Measurements from ENCODE around the gene NPW. TPM values are rescaled to one million over a fixed set of nuclear protein-coding genes. Genes with fewer than 3 reads are reported as not detected.
"Not testable (repeated sequence)": the region's sequence is repeated elsewhere in the genome, so short reads cannot be mapped to it uniquely, and the experiment has no call there.

The NPW gene
- total RNA-seq, 1 donor, result not detected

- H3K4me3 ChIP-seq (ENCODE audit: low read length), result no peak overlapping the region
- peaks cover 7% of the 10 kb centered on the region for H3K27me3 ChIP-seq (ENCODE audit: insufficient read depth, low read length)
- peaks cover 6% of the 10 kb centered on the region for H3K4me1 ChIP-seq (ENCODE audit: insufficient read depth, low read length)
- no peaks in the 10 kb centered on the region for H3K9me3 ChIP-seq (ENCODE audit: low read depth, low read length)
Observed at GRCh38 chr16:2032285-2033056, 12.9 kb downstream of the NPW start.

- no peaks in the 10 kb centered on the region for H3K9me3 ChIP-seq (ENCODE audit: low read depth, low read length)
- no peaks in the 10 kb centered on the region for H3K27me3 ChIP-seq (ENCODE audit: insufficient read depth, low read length)
- H3K4me3 ChIP-seq (ENCODE audit: low read length), result no peak overlapping the region
- peaks cover 4% of the 10 kb centered on the region for H3K4me1 ChIP-seq (ENCODE audit: insufficient read depth, low read length)
Observed at GRCh38 chr16:2033057-2033908, 13.7 kb downstream of the NPW start.

- not testable (repeated sequence) for H3K4me3 ChIP-seq (ENCODE audit: low read length); H3K27me3 ChIP-seq (ENCODE audit: insufficient read depth, low read length); H3K9me3 ChIP-seq (ENCODE audit: low read depth, low read length); H3K4me1 ChIP-seq (ENCODE audit: insufficient read depth, low read length)
Observed at GRCh38 chr16:2033909-2034695, 14.5 kb downstream of the NPW start.

- Histone ChIP-seq H3K9me3 (ENCODE audit: low read depth, low read length) (no peaks in the 10 kb centered on the region), H3K27me3 (ENCODE audit: insufficient read depth, low read length) (no peaks in the 10 kb centered on the region), H3K4me1 (ENCODE audit: insufficient read depth, low read length) (peaks cover 4% of the 10 kb centered on the region), H3K4me3 (ENCODE audit: low read length) (no peak overlapping the region)
Observed at GRCh38 chr16:2034696-2035430, 15.3 kb downstream of the NPW start.

- H3K9me3 ChIP-seq (ENCODE audit: low read depth, low read length), result no peaks in the 10 kb centered on the region
- no peak overlapping the region for H3K4me3 ChIP-seq (ENCODE audit: low read length)
- no peaks in the 10 kb centered on the region for H3K27me3 ChIP-seq (ENCODE audit: insufficient read depth, low read length)
- H3K4me1 ChIP-seq (ENCODE audit: insufficient read depth, low read length), result peaks cover 4% of the 10 kb centered on the region
Observed at GRCh38 chr16:2035431-2036199, 16.0 kb downstream of the NPW start.

- Histone ChIP-seq H3K27me3 (ENCODE audit: insufficient read depth, low read length) (no peaks in the 10 kb centered on the region), H3K4me1 (ENCODE audit: insufficient read depth, low read length) (peaks cover 4% of the 10 kb centered on the region), H3K9me3 (ENCODE audit: low read depth, low read length) (no peaks in the 10 kb centered on the region), H3K4me3 (ENCODE audit: low read length) (no peak overlapping the region)
Observed at GRCh38 chr16:2036200-2036966, 16.8 kb downstream of the NPW start.

GRCh38 chr16:2037115-2037514 lies 17.5 kb downstream of the NPW start:
- peaks cover 4% of the 10 kb centered on the region for H3K4me1 ChIP-seq (ENCODE audit: insufficient read depth, low read length)
- no peak overlapping the region for H3K4me3 ChIP-seq (ENCODE audit: low read length)
- H3K27me3 ChIP-seq (ENCODE audit: insufficient read depth, low read length), result no peaks in the 10 kb centered on the region
- no peaks in the 10 kb centered on the region for H3K9me3 ChIP-seq (ENCODE audit: low read depth, low read length)

GRCh38 chr16:2037647-2038381 lies 18.2 kb downstream of the NPW start:
- Histone ChIP-seq H3K27me3 (ENCODE audit: insufficient read depth, low read length) (no peaks in the 10 kb centered on the region), H3K4me3 (ENCODE audit: low read length) (no peak overlapping the region), H3K9me3 (ENCODE audit: low read depth, low read length) (no peaks in the 10 kb centered on the region), H3K4me1 (ENCODE audit: insufficient read depth, low read length) (peaks cover 4% of the 10 kb centered on the region)

- Histone ChIP-seq H3K4me3 (ENCODE audit: low read length) (no peak overlapping the region), H3K4me1 (ENCODE audit: insufficient read depth, low read length) (peaks cover 4% of the 10 kb centered on the region), H3K9me3 (ENCODE audit: low read depth, low read length) (no peaks in the 10 kb centered on the region), H3K27me3 (ENCODE audit: insufficient read depth, low read length) (no peaks in the 10 kb centered on the region)
Observed at GRCh38 chr16:2038382-2039231, 19.0 kb downstream of the NPW start.

GRCh38 chr16:2039274-2040031 lies 19.9 kb downstream of the NPW start:
- no peak overlapping the region for H3K4me3 ChIP-seq (ENCODE audit: low read length)
- no peaks in the 10 kb centered on the region for H3K9me3 ChIP-seq (ENCODE audit: low read depth, low read length)
- H3K27me3 ChIP-seq (ENCODE audit: insufficient read depth, low read length), result no peaks in the 10 kb centered on the region
- H3K4me1 ChIP-seq (ENCODE audit: insufficient read depth, low read length), result no peaks in the 10 kb centered on the region

GRCh38 chr16:2040041-2040786 lies 20.6 kb downstream of the NPW start:
- no peaks in the 10 kb centered on the region for H3K27me3 ChIP-seq (ENCODE audit: insufficient read depth, low read length)
- H3K4me3 ChIP-seq (ENCODE audit: low read length), result no peak overlapping the region
- H3K4me1 ChIP-seq (ENCODE audit: insufficient read depth, low read length), result no peaks in the 10 kb centered on the region
- no peaks in the 10 kb centered on the region for H3K9me3 ChIP-seq (ENCODE audit: low read depth, low read length)
